Stimulated activated CD4-positive, alpha-beta T cell treated with anti-CD3 and anti-CD28 coated beads, Interleukin-15, amount 100 ng/mL, for 48 hours (primary cell): ENCODE results near the gene ADGRF5.
"Not testable (repeated sequence)": the region's sequence is repeated elsewhere in the genome, so short reads cannot be mapped to it uniquely, and the experiment has no call there.

Experiments
- DNase-seq, 2 donors: peaks; one replicate each; pipeline ENCODE4 v3.0.0-alpha.2; 2020; ENCODE audit warnings: low read depth in 2 of 2

ADGRF5 gene

GRCh38 chr6:46894433-46894832 lies 27.3 kb downstream of the ADGRF5 start:
- no peak for DNase-seq

GRCh38 chr6:46893648-46894047 lies 28.1 kb downstream of the ADGRF5 start:
- no peak for DNase-seq

- no peak for DNase-seq
Observed at GRCh38 chr6:46891252-46891795, 30.4 kb downstream of the ADGRF5 start.

- DNase-seq: no peak
Observed at GRCh38 chr6:46888578-46888977, 33.2 kb downstream of the ADGRF5 start.

- no peak for DNase-seq
Observed at GRCh38 chr6:46888031-46888430, 33.7 kb downstream of the ADGRF5 start.

- no peak for DNase-seq
Observed at GRCh38 chr6:46882645-46883044, 39.1 kb downstream of the ADGRF5 start.

- DNase-seq: no peak
Observed at GRCh38 chr6:46879003-46879402, 42.7 kb downstream of the ADGRF5 start.

- no peak for DNase-seq
Observed at GRCh38 chr6:46876126-46876525, 45.6 kb downstream of the ADGRF5 start.

- no peak for DNase-seq
Observed at GRCh38 chr6:46867411-46867810, 54.3 kb downstream of the ADGRF5 start.

- no peak for DNase-seq
Observed at GRCh38 chr6:46865221-46865620, 56.5 kb downstream of the ADGRF5 start.

- DNase-seq: no peak
Observed at GRCh38 chr6:46863791-46864190, 57.9 kb downstream of the ADGRF5 start.

- DNase-seq: no peak
Observed at GRCh38 chr6:46862381-46862780, 59.4 kb downstream of the ADGRF5 start.

- peak in 1 of 2 donors; percentile 17 for DNase-seq
Observed at GRCh38 chr6:46855966-46856365, 65.8 kb downstream of the ADGRF5 start.

- not testable (repeated sequence) for DNase-seq
Observed at GRCh38 chr6:46851576-46851975, 70.2 kb downstream of the ADGRF5 start.

- no peak for DNase-seq
Observed at GRCh38 chr6:46850792-46851191, 70.9 kb downstream of the ADGRF5 start.

- DNase-seq: no peak
Observed at GRCh38 chr6:46849361-46849690, 72.4 kb downstream of the ADGRF5 start.

GRCh38 chr6:46848684-46849360 lies 72.9 kb downstream of the ADGRF5 start:
- DNase-seq: peak; percentile 22 to 56

GRCh38 chr6:46845126-46845525 lies 76.6 kb downstream of the ADGRF5 start:
- DNase-seq: no peak

- not testable (repeated sequence) for DNase-seq
Observed at GRCh38 chr6:46842252-46842846, 79.4 kb downstream of the ADGRF5 start.

- DNase-seq: no peak
Observed at GRCh38 chr6:46838033-46838432, 83.7 kb downstream of the ADGRF5 start.

GRCh38 chr6:46834991-46835390 lies 86.7 kb downstream of the ADGRF5 start:
- not testable (repeated sequence) for DNase-seq

- not testable (repeated sequence) for DNase-seq
Observed at GRCh38 chr6:46834257-46834916, 87.4 kb downstream of the ADGRF5 start.

GRCh38 chr6:46832816-46833215 lies 88.9 kb downstream of the ADGRF5 start:
- no peak for DNase-seq
